Mucosa of rectum (tissue), 2 donors: ENCODE results near the gene AGMO.

ENCODE experiments used
- H3K27ac ChIP-seq, 2 donors: one replicate each; pipeline ENCODE4 v1.7.0; 2013; ENCODE audit warnings: inconsistent platforms in 2 of 2, low read depth in 2 of 2, low read length in 2 of 2
- H3K27me3 ChIP-seq, 2 donors: one replicate each; pipeline ENCODE4 v1.7.0; 2013; ENCODE audit warnings: low read length in 2 of 2; ENCODE audit not compliant: control insufficient read depth in 2 of 2, insufficient read depth in 2 of 2
- H3K36me3 ChIP-seq, 2 donors: one replicate each; pipeline ENCODE4 v1.7.0; 2013; ENCODE audit warnings: low read length in 2 of 2; ENCODE audit not compliant: control insufficient read depth in 2 of 2, insufficient read depth in 2 of 2
- H3K4me1 ChIP-seq, 2 donors: one replicate each; pipeline ENCODE4 v1.7.0; 2013; ENCODE audit warnings: low read length in 2 of 2, mild to moderate bottlenecking in 1 of 2; ENCODE audit not compliant: control insufficient read depth in 2 of 2, insufficient read depth in 2 of 2
- H3K4me3 ChIP-seq, 2 donors: one replicate each; pipeline ENCODE4 v1.7.0; 2013; ENCODE audit warnings: low read length in 2 of 2
- H3K9ac ChIP-seq, 2 donors: one replicate each; pipeline ENCODE4 v1.7.0; 2013; ENCODE audit warnings: low read length in 2 of 2, low read depth in 1 of 2, mild to moderate bottlenecking in 1 of 2
- H3K9me3 ChIP-seq, 2 donors: one replicate each; pipeline ENCODE4 v1.7.0; 2013; ENCODE audit warnings: low read length in 2 of 2; ENCODE audit not compliant: control insufficient read depth in 2 of 2
- donor health status: healthy.
- donor health status: Normal muscosa, but diverticular disease.

AGMO gene

GRCh38 chr7:15593382-15593781 is 31.6 kb upstream of the AGMO start:
- no peak overlapping the region for H3K27ac ChIP-seq
- no peaks in the 10 kb centered on the region for H3K9me3 ChIP-seq
- no peaks in the 10 kb centered on the region for H3K4me1 ChIP-seq
- H3K4me3 ChIP-seq: no peak overlapping the region
- no peak overlapping the region for H3K9ac ChIP-seq
- H3K36me3 ChIP-seq: no peaks in the 10 kb centered on the region
- no peaks in the 10 kb centered on the region for H3K27me3 ChIP-seq

GRCh38 chr7:15586266-15586665 is 24.5 kb upstream of the AGMO start:
- Histone ChIP-seq H3K4me3 (no peak overlapping the region), H3K36me3 (no peaks in the 10 kb centered on the region), H3K9me3 (no peaks in the 10 kb centered on the region), H3K4me1 (no peaks in the 10 kb centered on the region), H3K27ac (no peak overlapping the region), H3K27me3 (no peaks in the 10 kb centered on the region), H3K9ac (no peak overlapping the region)

- H3K9me3 ChIP-seq: no peaks in the 10 kb centered on the region
- no peaks in the 10 kb centered on the region for H3K36me3 ChIP-seq
- H3K4me1 ChIP-seq: no peaks in the 10 kb centered on the region
- no peak overlapping the region for H3K9ac ChIP-seq
- no peaks in the 10 kb centered on the region for H3K27me3 ChIP-seq
- H3K27ac ChIP-seq: no peak overlapping the region
- no peak overlapping the region for H3K4me3 ChIP-seq
Observed at GRCh38 chr7:15584575-15584974, 22.8 kb upstream of the AGMO start.

GRCh38 chr7:15582773-15583172 is 21.0 kb upstream of the AGMO start:
- no peaks in the 10 kb centered on the region for H3K27me3 ChIP-seq
- no peak overlapping the region for H3K9ac ChIP-seq
- H3K4me3 ChIP-seq: no peak overlapping the region
- no peaks in the 10 kb centered on the region for H3K4me1 ChIP-seq
- H3K9me3 ChIP-seq: no peaks in the 10 kb centered on the region
- no peak overlapping the region for H3K27ac ChIP-seq
- H3K36me3 ChIP-seq: no peaks in the 10 kb centered on the region

GRCh38 chr7:15581352-15581951 is 19.6 kb upstream of the AGMO start:
- Histone ChIP-seq H3K27me3 (no peaks in the 10 kb centered on the region), H3K9ac (no peak overlapping the region), H3K4me3 (no peak overlapping the region), H3K36me3 (no peaks in the 10 kb centered on the region), H3K4me1 (no peaks in the 10 kb centered on the region), H3K27ac (no peak overlapping the region), H3K9me3 (no peaks in the 10 kb centered on the region)

GRCh38 chr7:15580604-15581351 is 19.0 kb upstream of the AGMO start:
- H3K4me1 ChIP-seq: no peaks in the 10 kb centered on the region
- no peaks in the 10 kb centered on the region for H3K36me3 ChIP-seq
- no peak overlapping the region for H3K9ac ChIP-seq
- H3K27ac ChIP-seq: no peak overlapping the region
- H3K4me3 ChIP-seq: no peak overlapping the region
- H3K9me3 ChIP-seq: no peaks in the 10 kb centered on the region
- no peaks in the 10 kb centered on the region for H3K27me3 ChIP-seq

- no peak overlapping the region for H3K27ac ChIP-seq
- no peaks in the 10 kb centered on the region for H3K4me1 ChIP-seq
- no peak overlapping the region for H3K4me3 ChIP-seq
- no peak overlapping the region for H3K9ac ChIP-seq
- no peaks in the 10 kb centered on the region for H3K27me3 ChIP-seq
- H3K36me3 ChIP-seq: no peaks in the 10 kb centered on the region
- H3K9me3 ChIP-seq: no peaks in the 10 kb centered on the region
Observed at GRCh38 chr7:15577600-15577999, 15.8 kb upstream of the AGMO start.

GRCh38 chr7:15571301-15571878 is 9.6 kb upstream of the AGMO start:
- Histone ChIP-seq H3K9me3 (no peaks in the 10 kb centered on the region), H3K36me3 (no peaks in the 10 kb centered on the region), H3K27ac (no peak overlapping the region), H3K27me3 (no peaks in the 10 kb centered on the region), H3K4me3 (no peak overlapping the region), H3K4me1 (no peaks in the 10 kb centered on the region), H3K9ac (no peak overlapping the region)

- no peak overlapping the region for H3K9ac ChIP-seq
- H3K4me3 ChIP-seq: no peak overlapping the region
- no peaks in the 10 kb centered on the region for H3K9me3 ChIP-seq
- no peaks in the 10 kb centered on the region for H3K36me3 ChIP-seq
- H3K4me1 ChIP-seq: no peaks in the 10 kb centered on the region
- H3K27ac ChIP-seq: no peak overlapping the region
- H3K27me3 ChIP-seq: no peaks in the 10 kb centered on the region
Observed at GRCh38 chr7:15567652-15568051, 5.8 kb upstream of the AGMO start.

- H3K9me3 ChIP-seq: no peaks in the 10 kb centered on the region
- no peaks in the 10 kb centered on the region for H3K36me3 ChIP-seq
- H3K9ac ChIP-seq: no peak overlapping the region
- no peak overlapping the region for H3K27ac ChIP-seq
- H3K27me3 ChIP-seq: no peaks in the 10 kb centered on the region
- H3K4me3 ChIP-seq: no peak overlapping the region
- H3K4me1 ChIP-seq: no peaks in the 10 kb centered on the region
Observed at GRCh38 chr7:15567036-15567435, 5.2 kb upstream of the AGMO start.
